IMR-90 (cell line): ENCODE results near the gene PRKAR1A. TPM values are rescaled to one million over a fixed set of nuclear protein-coding genes. Genes with fewer than 3 reads are reported as not detected.

Experiments used
- ATAC-seq: fragments of 200-7000 bp; cut with Tn5 transposase; 2 replicates; pipeline ENCODE4 v1.9.1; 2020; ENCODE audit warnings: low read depth, mild to moderate bottlenecking, moderate library complexity
- BruUV-seq: library from RNA; stranded (reverse); fragments of 400-500 nt; replicated peaks from 2 replicates; lab custom pipeline; 2021; lab: Mats Ljungman, UMichigan
- CTCF ChIA-PET: fragments of 300-600 bp; formaldehyde crosslinking; extraction: SDS; loops from one replicate; lab custom pipeline; 2021; ENCODE audit warnings: antibody characterized with exemption; lab: Yijun Ruan, JAX
- POLR2A ChIA-PET: fragments of 300-600 bp; sonication (Branson Sonifier 250); formaldehyde crosslinking; loops from one replicate; lab custom pipeline; 2022; ENCODE audit warnings: antibody characterized with exemption; ENCODE audit not compliant: unreplicated experiment; lab: Charles Lee
- DNase-seq: peaks from one replicate; pipeline ENCODE4 v3.0.0; 2013
- H2AFZ ChIP-seq: replicated peaks from 2 replicates; pipeline ENCODE3; 2013; ENCODE audit warnings: low read length, mild to moderate bottlenecking; ENCODE audit not compliant: poor library complexity
- H2AK5ac ChIP-seq: 2 replicates; pipeline ENCODE4 v1.6.1; 2013; ENCODE audit warnings: low read depth, low read length, inconsistent platforms
- H2AK9ac ChIP-seq: replicated peaks from 2 replicates; pipeline ENCODE3; 2013; ENCODE audit warnings: mild to moderate bottlenecking, low read depth, low read length, moderate library complexity; ENCODE audit not compliant: poor library complexity
- H2BK120ac ChIP-seq: 2 replicates; pipeline ENCODE4 v1.6.1; 2013; ENCODE audit warnings: low read depth, low read length, inconsistent platforms
- H2BK15ac ChIP-seq: 3 replicates; pipeline ENCODE4 v1.6.1; 2013; ENCODE audit warnings: low read depth, low read length, inconsistent platforms
- H2BK20ac ChIP-seq: 2 replicates; pipeline ENCODE4 v1.6.1; 2013; ENCODE audit warnings: low read depth, mild to moderate bottlenecking, inconsistent platforms, low read length, moderate library complexity
- H2BK5ac ChIP-seq: 2 replicates; pipeline ENCODE4 v1.6.1; 2013; ENCODE audit warnings: mild to moderate bottlenecking, low read depth, low read length, inconsistent platforms; ENCODE audit not compliant: poor library complexity, severe bottlenecking
- H3K14ac ChIP-seq: replicated peaks from 2 replicates; pipeline ENCODE4 v1.6.1; 2013; ENCODE audit warnings: low read depth, low read length, inconsistent platforms
- H3K18ac ChIP-seq: 2 replicates; pipeline ENCODE4 v1.6.1; 2013; ENCODE audit warnings: low read depth, low read length, control low read depth
- H3K23ac ChIP-seq: 2 replicates; pipeline ENCODE4 v1.6.1; 2013; ENCODE audit warnings: low read depth, low read length, inconsistent platforms
- H3K27ac ChIP-seq: 2 replicates; pipeline ENCODE4 v1.5.1; 2013; ENCODE audit warnings: mild to moderate bottlenecking, control low read depth, low read length; ENCODE audit not compliant: insufficient read depth
- H3K27me3 ChIP-seq: 2 replicates; pipeline ENCODE4 v1.6.1; 2013; ENCODE audit warnings: low read length; ENCODE audit not compliant: control insufficient read depth, insufficient read depth
- H3K36me3 ChIP-seq: 2 replicates; pipeline ENCODE4 v1.6.1; 2013; ENCODE audit warnings: low read length, mixed read lengths; ENCODE audit not compliant: control insufficient read depth, insufficient read depth
- H3K4ac ChIP-seq: 2 replicates; pipeline ENCODE4 v1.6.1; 2013; ENCODE audit warnings: low read depth, low read length, inconsistent platforms
- H3K4me1 ChIP-seq: 2 replicates; pipeline ENCODE4 v1.6.1; 2013; ENCODE audit warnings: low read length, mixed read lengths; ENCODE audit not compliant: control insufficient read depth, insufficient read depth
- H3K4me2 ChIP-seq: 2 replicates; pipeline ENCODE4 v1.6.1; 2013; ENCODE audit warnings: low read depth, mild to moderate bottlenecking, control low read depth, low read length, moderate library complexity
- H3K4me3 ChIP-seq: 2 replicates; pipeline ENCODE4 v1.5.1; 2013; ENCODE audit warnings: low read depth, mild to moderate bottlenecking, control low read depth, low read length, moderate library complexity; ENCODE audit not compliant: insufficient read depth
- H3K56ac ChIP-seq: 2 replicates; pipeline ENCODE4 v1.6.1; 2013; ENCODE audit warnings: low read length, inconsistent platforms; ENCODE audit not compliant: insufficient read depth; ENCODE audit errors: extremely low read depth
- H3K79me1 ChIP-seq, 2 experiments: 2 replicates each; pipeline ENCODE4 v1.6.1; 2013; ENCODE audit warnings: low read length in 2 of 2, inconsistent platforms in 1 of 2, low read depth in 1 of 2
- H3K9ac ChIP-seq: 2 replicates; pipeline ENCODE4 v1.6.1; 2013; ENCODE audit warnings: low read depth, low read length, control low read depth
- H3K9me1 ChIP-seq: 2 replicates; pipeline ENCODE4 v1.6.1; 2013; ENCODE audit warnings: low read length, inconsistent platforms; ENCODE audit not compliant: insufficient read depth
- H3K9me3 ChIP-seq: 2 replicates; pipeline ENCODE4 v1.6.1; 2013; ENCODE audit warnings: low read length; ENCODE audit not compliant: control insufficient read depth, insufficient read depth
- H4K20me1 ChIP-seq: 2 replicates; pipeline ENCODE4 v1.6.1; 2013; ENCODE audit warnings: low read length, inconsistent platforms; ENCODE audit not compliant: insufficient read depth
- H4K5ac ChIP-seq: 2 replicates; pipeline ENCODE4 v1.6.1; 2013; ENCODE audit warnings: mild to moderate bottlenecking, low read depth, low read length, control low read depth
- H4K8ac ChIP-seq, 2 experiments: 2 replicates each; pipeline ENCODE4 v1.6.1; 2013; ENCODE audit warnings: low read depth in 2 of 2, low read length in 2 of 2, control low read depth in 1 of 2, inconsistent platforms in 1 of 2
- H4K91ac ChIP-seq: 2 replicates; pipeline ENCODE4 v1.6.1; 2013; ENCODE audit warnings: low read depth, low read length, inconsistent platforms; ENCODE audit not compliant: insufficient read depth
- CHD1 ChIP-seq: IDR thresholded peaks from 2 replicates; pipeline ENCODE4 v1.6.1; 2012; ENCODE audit warnings: low read depth, low read length, improper control_type of control experiment
- MXI1 ChIP-seq: IDR thresholded peaks from 2 replicates; pipeline ENCODE4 v1.6.1; 2012; ENCODE audit warnings: low read depth, mild to moderate bottlenecking, low read length, moderate library complexity, borderline replicate concordance
- NFE2L2 ChIP-seq: fragments of 150-350 bp; IDR thresholded peaks from 2 replicates; pipeline ENCODE4 v1.6.1; 2016; ENCODE audit warnings: low read depth, mild to moderate bottlenecking, low read length
- RCOR1 ChIP-seq: IDR thresholded peaks from 2 replicates; pipeline ENCODE4 v1.6.1; 2012; ENCODE audit warnings: mild to moderate bottlenecking, low read length, improper control_type of control experiment; ENCODE audit not compliant: insufficient replicate concordance
- RFX5 ChIP-seq: IDR thresholded peaks from 2 replicates; pipeline ENCODE4 v1.8.0; 2012; ENCODE audit warnings: low read depth, mild to moderate bottlenecking, low read length, moderate library complexity
- SMC3 ChIP-seq: fragments of 150-350 bp; IDR thresholded peaks from 2 replicates; pipeline ENCODE4 v1.6.1; 2016; ENCODE audit warnings: low read depth, mild to moderate bottlenecking, antibody characterized with exemption, low read length, moderate library complexity
- WGBS, 2 experiments: methylation state at CpG; one replicate each; pipeline versions ENCODE4 v1.1.5 to v1.1.7; 2013; ENCODE audit warnings: missing lambda C conversion rate in 2 of 2; ENCODE audit not compliant: insufficient read length in 1 of 2; ENCODE audit errors: extremely low coverage in 2 of 2; 5-methylcytosine and 5-hydroxymethylcytosine counted together
- dilution Hi-C: fragments of 300-500 bp; cut with HindIII; formaldehyde crosslinking; loops from one replicate; pipeline ENCODE4 v1.14.3; 2018; ENCODE audit warnings: low sequenced_read_pairs; ENCODE audit not compliant: unreplicated experiment
- in situ Hi-C: fragments of 300-500 bp; cut with MboI; formaldehyde crosslinking; loops from 3 replicates; pipeline ENCODE4 v1.14.3; 2019; ENCODE audit warnings: low sequenced_read_pairs, inconsistent platforms, mixed read lengths
- intact Hi-C: fragments of 100-400 bp; cut with micrococcal nuclease; formaldehyde crosslinking; loops from 2 replicates; pipeline ENCODE4 v1.10.0; 2022
- polyA plus RNA-seq, 3 experiments: library from polyadenylated mRNA; depleted of rRNA; stranded (reverse); fragments of >200 nt; gene quantifications; 2 replicates each; pipeline ENCODE4 v1.2.3, GENCODE V29; 2012; ENCODE audit warnings: low replicate concordance in 1 of 3
- total RNA-seq: library from RNA; depleted of rRNA; stranded (reverse); fragments of >200 nt; gene quantifications from 2 replicates; pipeline ENCODE4 v1.2.3, GENCODE V29; 2012
- TF ChIP-seq, protein P1 (sequence below): fragments of 150-350 bp; IDR thresholded peaks from 2 replicates; pipeline ENCODE4 v1.6.1; 2016; ENCODE audit warnings: low read depth, mild to moderate bottlenecking, low read length, moderate library complexity, borderline replicate concordance
- TF ChIP-seq, protein P2 (sequence below): fragments of 150-350 bp; IDR thresholded peaks from 2 replicates; pipeline ENCODE4 v1.6.1; 2017; ENCODE audit warnings: mild to moderate bottlenecking, antibody characterized with exemption, low read length, low read depth

The PRKAR1A gene
- total and polyA plus RNA-seq, 2 of the 4 experiments (the other 2 are of a cell fraction) = 145 to 256 TPM

DNA sequence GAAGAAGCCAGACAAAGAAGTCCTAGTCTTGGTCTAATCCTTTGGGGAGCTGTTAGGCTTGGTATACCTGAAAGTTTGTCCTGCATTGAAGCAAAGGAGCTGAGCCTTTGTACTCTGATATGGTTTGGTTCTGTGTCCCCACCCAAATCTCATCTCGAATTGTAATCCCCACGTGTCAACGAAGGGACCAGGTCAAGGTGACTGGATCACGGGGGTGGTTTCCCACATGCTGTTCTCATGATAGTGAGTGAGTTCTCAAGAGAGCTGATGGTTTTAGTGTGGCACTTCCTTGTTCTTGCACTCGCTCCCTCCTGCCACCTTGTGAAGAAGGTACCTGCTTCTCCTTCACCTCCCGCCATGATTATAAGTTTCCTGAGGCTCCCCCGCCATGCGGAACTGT, 55.4 kb downstream of the PRKAR1A start:
- no peaks in the 10 kb centered on the region for H3K9me3 ChIP-seq
- DNase-seq (no peak), ATAC-seq (no peak)
- H2AK9ac ChIP-seq = no peak overlapping the region
- no peak overlapping the region for H2BK15ac ChIP-seq
- no TSS peak for BruUV-seq
- H3K4me2 ChIP-seq = no peak overlapping the region
- no peak overlapping the region for H3K4me3 ChIP-seq
- intact Hi-C loops (no loop called here), dilution Hi-C loops (no loop called here), in situ Hi-C loops (no loop called here)
- H3K56ac ChIP-seq = no peak overlapping the region
- peaks cover 6% of the 10 kb centered on the region for H3K27me3 ChIP-seq
- no peak overlapping the region for H3K23ac ChIP-seq
- H4K8ac ChIP-seq = no peak overlapping the region
- WGBS, 2 experiments = 70% methylated on average over 2 of the region's 8 CpGs; no CpG with 5 or more reads in 1 of the 2 experiments
- CTCF ChIA-PET = no interaction called here
- no peak overlapping the region for H4K5ac ChIP-seq
- H3K79me1 ChIP-seq = no peaks in the 10 kb centered on the region
- H3K14ac ChIP-seq = no peak overlapping the region
- POLR2A ChIA-PET = no interaction called here
- TF ChIP-seq, protein P1, sequence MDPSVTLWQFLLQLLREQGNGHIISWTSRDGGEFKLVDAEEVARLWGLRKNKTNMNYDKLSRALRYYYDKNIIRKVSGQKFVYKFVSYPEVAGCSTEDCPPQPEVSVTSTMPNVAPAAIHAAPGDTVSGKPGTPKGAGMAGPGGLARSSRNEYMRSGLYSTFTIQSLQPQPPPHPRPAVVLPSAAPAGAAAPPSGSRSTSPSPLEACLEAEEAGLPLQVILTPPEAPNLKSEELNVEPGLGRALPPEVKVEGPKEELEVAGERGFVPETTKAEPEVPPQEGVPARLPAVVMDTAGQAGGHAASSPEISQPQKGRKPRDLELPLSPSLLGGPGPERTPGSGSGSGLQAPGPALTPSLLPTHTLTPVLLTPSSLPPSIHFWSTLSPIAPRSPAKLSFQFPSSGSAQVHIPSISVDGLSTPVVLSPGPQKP = no peak
- TF ChIP-seq SMC3 (no peak), RFX5 (no peak), MXI1 (no peak), CHD1 (no peak), NFE2L2 (no peak), RCOR1 (no peak)
- TF ChIP-seq, protein P2, sequence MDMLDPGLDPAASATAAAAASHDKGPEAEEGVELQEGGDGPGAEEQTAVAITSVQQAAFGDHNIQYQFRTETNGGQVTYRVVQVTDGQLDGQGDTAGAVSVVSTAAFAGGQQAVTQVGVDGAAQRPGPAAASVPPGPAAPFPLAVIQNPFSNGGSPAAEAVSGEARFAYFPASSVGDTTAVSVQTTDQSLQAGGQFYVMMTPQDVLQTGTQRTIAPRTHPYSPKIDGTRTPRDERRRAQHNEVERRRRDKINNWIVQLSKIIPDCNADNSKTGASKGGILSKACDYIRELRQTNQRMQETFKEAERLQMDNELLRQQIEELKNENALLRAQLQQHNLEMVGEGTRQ = no peak
- H2BK5ac ChIP-seq = no peak overlapping the region
- no peaks in the 10 kb centered on the region for H4K20me1 ChIP-seq
- H4K91ac ChIP-seq = no peak overlapping the region
- no peak overlapping the region for H2AFZ ChIP-seq
- H3K9ac ChIP-seq = no peak overlapping the region
- no peak overlapping the region for H2AK5ac ChIP-seq
- H3K36me3 ChIP-seq = no peaks in the 10 kb centered on the region
- no peak overlapping the region for H3K27ac ChIP-seq
- H2BK20ac ChIP-seq = no peak overlapping the region
- no peaks in the 10 kb centered on the region for H3K9me1 ChIP-seq
- no peak overlapping the region for H2BK120ac ChIP-seq
- H3K4ac ChIP-seq = no peak overlapping the region
- H3K4me1 ChIP-seq = no peaks in the 10 kb centered on the region
- H3K18ac ChIP-seq = no peak overlapping the region
